GM19351 (cell line): ENCODE measurements around the gene DDT.
A peak's percentile ranks its signal among the peaks of the same experiment; 100 is the strongest.
"Not testable (repeated sequence)": the region's sequence is repeated elsewhere in the genome, so short reads cannot be mapped to it uniquely, and the experiment has no call there.

Experiments
- ATAC-seq: cut with Tn5 transposase; IDR thresholded peaks from one replicate; pipeline ENCODE4 v1.9.1; 2021; ENCODE audit warnings: mild to moderate bottlenecking, moderate library complexity; ENCODE audit not compliant: unreplicated experiment

The DDT gene

GRCh38 chr22:23974345-23974744 lies at the start of gene DDT:
DDT (minus strand) TSS chr22:23974441; CDS start chr22:23974414, 27 bp downstream.
- peak; percentile 90 for ATAC-seq

DNA sequence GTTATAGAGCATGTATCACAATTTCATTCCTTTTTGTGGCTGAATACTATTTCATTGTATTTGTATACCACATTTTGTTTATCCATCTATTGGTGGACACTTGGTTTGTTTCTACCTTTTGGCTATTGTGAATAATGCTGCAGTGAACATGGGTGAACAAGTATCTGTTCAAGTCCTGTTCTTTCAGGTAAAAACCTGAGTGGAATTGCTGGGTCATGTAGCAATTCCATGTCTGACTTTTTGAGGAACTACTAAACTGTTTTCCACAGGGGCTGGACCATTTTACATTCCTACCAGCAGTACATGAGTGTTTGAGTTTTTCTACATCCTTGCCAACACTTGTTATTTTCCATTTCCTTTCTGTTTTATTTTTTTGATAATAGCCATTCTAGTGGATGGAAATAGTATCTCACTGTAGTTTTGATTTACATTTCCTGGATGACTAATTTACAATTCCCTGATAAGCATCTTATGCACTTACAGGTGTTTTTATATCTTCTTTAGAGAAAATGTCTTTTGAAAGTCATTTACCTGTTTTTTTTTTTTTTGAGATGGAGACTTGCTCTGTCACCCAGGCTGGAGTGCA lies 49.1 kb upstream of the DDT start:
- no peak for ATAC-seq

- ATAC-seq: no peak
Measured at GRCh38 chr22:24021304-24021703, 47.1 kb upstream of the DDT start.

DNA sequence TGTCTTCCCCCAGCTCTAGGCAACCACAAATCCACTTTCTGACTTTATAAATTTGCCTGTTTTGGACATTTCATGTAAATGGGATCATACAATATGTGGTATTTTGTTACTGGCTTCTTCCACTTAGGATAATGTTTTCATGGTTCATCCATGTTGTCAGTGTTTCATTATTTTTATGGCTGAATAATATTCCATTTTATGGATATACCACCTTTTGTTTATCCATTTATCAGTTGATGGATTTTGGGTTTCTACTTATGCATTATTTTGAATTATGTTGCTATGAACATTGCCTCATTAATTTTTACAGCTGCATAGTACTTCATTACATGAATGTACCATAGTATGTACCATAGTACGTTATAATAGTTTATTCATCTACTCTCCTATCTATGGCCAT lies 41.9 kb upstream of the DDT start:
- ATAC-seq: no peak

DNA sequence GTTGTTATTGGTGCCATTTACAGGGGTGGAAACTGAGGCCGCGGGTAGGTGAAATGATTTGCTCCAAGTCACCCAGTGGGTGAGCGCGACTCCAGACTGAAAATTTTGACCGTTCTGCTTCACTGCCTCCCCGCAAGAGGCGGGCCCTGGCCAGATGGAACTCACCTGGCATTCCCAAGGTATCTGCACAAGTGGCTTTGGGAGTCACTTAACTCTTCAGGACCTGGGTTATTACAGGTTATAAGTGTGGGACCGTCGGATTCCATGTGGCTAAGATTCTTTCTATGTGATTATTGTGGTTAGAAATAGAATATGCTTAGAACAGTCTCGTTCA lies 37.5 kb upstream of the DDT start:
- peak; percentile 13 for ATAC-seq

DNA sequence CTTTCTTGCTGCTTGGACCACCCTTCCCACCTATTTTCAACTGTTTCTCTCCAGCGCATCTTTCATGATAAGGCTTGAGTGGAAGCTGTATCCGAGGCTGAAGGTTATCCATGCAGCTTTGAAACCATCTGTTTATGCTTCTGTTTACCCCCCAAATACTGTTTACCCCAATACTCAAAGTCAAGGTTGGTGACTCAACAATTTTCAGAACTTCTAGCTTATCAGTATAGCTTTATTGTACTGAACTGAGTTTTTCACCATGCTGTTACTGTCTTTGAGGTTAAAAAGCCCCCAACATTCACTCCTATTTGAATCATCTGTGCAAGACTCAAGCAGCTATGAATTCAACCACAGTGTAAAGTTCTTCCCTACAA lies 35.8 kb upstream of the DDT start:
- ATAC-seq: no peak

- no peak for ATAC-seq
Measured at GRCh38 chr22:24009227-24010017, 35.2 kb upstream of the DDT start.

GRCh38 chr22:24008381-24009226 lies 34.4 kb upstream of the DDT start:
- no peak for ATAC-seq

DNA sequence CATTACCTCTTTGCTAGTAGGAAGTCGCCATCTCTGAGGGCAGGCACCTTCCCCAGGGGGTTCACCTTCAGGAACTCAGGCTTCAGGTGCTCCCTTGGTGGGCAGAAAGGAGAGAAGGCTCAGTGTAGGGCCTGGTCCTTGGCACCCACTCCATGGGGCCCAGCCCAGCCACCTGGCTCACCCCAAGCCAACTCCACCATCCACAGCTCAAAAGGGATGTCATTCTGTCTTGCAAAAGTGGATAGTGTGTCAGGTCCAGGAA lies 33.7 kb upstream of the DDT start:
- no peak for ATAC-seq

DNA sequence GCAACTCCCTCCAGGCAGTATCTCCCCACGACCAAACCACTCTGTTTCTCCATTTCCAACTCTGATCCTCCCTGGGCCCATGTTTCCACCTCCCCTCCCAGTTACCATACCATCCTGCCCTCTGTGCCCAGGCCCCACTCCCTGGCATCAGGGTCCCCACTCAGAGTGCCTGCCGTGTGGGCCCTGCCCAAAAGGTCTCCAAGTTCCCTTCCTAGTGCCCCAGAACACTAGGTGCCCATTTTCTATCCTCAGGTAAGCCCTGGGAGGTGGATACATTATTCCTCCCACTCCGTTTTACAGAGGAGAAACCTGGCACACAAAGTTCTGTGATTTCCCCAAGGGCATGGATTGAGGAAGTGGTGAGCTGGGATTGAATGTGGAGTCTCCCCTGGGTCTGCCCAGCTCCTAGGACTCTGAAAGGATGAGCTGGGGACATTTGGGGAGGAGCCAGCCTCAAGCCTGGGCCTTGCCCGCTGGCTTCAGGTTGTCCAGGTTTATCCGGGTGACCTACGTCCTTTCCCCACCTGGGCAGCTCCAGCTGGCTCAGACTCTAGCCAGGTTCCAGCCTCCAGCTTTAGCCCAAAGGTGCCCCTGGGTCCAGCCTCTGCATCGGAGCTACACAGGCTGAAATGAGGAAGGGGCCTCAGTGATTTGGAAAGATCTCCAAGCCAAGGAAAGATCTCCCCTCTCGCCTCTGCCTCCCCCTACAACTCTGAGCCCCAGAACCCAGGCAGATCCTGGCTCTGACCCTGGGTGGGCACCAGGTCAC lies 33.2 kb upstream of the DDT start:
- no peak for ATAC-seq

DNA sequence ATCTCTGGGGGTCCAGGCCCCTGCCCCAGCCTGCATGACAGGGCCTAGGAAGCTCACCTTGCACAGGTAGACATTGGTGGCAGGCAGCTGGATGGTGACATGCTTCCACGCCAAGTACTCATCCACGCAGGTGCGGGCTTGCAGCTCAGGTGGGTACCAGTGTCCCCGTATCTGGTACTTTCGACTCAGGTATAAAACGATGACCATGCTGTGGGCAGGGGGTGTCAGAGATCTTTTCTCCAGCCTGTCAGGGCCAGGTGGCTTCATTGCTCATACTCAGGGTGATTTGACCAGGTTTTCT lies 32.6 kb upstream of the DDT start:
- ATAC-seq: no peak

DNA sequence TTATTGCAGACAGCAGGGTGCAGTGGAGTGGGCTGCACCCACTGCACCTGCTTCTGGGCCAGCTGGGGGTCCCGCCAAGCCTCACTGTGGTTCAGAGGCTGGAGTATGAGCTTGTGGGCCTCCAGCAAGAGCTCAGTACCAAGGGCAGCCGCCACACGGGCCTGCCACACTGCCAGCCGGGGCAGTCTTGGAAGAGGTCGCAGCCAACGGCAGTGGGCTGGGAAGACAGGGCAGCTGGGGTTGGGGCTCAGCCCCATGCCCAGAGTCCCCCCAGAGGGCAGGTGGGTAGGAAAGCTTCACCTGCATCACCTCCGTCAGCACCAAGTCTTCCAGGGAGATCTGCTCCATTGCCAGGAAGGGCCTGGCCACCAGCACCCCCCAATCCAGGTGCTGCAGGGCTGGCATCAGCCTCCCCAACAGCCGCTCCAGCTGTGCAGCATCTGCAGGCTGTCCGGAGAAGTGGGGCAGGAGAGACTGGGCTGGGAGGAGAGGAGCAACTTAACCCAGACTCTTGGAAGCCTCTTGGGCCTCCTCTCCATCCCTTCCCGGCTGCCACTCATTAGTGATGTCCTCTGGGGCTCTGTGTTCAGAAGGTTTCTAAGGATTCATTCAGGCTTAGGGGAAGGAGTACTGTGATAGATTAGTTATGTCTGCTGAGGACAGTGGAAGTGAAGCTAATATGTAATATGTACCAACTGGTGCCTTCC lies 32.1 kb upstream of the DDT start:
- no peak for ATAC-seq

DNA sequence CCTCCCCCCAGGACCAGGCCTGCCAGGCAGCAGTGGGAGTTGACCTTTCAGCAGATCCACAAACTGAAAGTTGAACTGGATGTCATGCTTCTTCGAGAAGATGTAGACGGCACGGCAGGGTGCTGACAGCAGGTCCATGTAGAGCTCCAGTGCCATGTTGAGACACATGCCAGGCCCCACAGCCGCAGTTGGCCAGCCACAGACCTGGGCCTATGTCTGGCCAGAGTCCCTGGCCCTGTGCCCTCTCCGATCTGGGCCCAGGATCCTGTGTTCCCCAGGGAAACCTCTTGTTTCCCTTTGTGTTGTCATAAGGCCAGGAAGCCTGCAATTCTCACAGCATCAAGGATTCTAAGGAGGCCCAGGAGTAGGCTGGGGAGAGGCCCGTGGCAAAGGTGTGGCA lies 31.0 kb upstream of the DDT start, which contains the start of gene GSTT4:
TSS of gene GSTT4 (minus strand) at position 253 of the 400 bp plus-strand sequence. CDS start at position 156, 97 bp downstream.
- no peak for ATAC-seq

DNA sequence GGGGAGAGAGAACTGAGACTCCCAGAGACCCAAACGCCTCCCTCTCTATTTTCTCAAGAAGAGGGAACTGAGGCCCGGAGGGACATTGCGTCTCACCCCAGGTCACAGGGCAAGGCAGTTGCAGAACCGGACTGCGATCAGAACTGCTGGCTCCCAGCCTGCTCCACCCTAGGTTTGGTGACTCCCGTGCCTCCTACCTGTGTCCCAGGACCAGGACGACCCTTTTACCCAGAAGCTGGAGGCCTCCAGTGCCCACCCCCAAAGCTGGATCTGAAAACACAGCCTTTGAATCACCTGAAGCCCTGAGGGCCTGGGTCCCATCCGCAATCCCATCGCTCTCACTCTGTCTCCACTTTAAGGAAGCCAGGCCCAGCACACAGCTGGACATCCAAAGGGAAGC lies 29.6 kb upstream of the DDT start:
- no peak for ATAC-seq

DNA sequence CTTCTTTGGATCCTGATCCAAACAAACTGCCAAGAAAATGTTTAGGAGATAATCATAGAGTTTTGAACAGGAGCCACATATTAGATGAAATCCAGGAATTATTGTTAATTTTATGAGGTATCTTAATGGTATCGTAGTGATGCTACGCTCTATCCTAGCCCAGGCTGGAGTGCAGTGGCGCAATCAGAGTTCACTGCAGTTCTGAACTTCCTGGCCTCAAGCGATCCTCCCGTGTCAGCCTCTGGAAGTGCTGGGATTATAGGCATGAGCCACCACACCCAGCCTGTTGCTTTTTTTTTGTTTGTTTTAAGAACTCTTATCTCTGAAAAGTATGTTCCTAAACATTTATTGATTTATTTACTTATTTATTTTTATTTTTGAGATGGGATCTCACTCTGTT lies 28.6 kb upstream of the DDT start:
- ATAC-seq: no peak

DNA sequence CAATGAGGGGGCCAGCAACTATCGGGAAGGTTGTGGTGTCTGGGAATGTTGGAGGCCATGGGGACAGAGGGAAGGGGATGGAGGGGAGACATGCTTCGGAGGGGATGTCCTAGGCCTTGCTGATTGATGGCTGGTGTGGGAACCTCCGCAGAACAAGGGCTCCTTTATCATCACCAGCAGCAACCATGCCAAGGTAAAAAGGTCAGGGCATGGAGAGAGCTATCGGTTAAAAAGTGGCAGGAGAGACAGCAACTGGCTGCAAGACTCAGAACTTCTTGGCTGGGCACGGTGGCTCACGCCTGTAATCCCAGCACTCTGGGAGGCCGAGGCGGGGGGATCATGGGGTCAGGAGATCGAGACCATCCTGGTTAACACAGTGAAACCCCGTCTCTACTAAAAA lies 28.0 kb upstream of the DDT start:
- no peak for ATAC-seq

DNA sequence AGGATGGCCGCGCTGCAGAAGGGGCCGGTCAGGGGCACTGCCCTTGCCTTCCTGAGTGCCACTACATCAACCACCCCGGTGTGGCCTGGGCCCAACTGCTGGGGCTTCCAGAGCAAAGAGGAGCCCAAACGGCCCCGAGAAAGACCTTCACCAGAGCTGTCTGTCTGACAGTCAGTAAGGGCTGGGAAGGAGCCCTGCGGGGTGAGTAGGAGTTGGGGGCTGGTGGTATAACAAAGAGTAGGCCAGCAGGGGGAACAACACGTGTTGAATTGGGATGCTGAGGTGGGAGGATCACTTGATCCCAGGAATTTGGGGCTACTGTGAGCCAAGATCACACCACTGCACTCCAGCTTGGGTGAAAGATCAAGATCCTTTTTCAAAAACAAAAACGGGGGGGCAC lies 27.1 kb upstream of the DDT start:
- no peak for ATAC-seq

DNA sequence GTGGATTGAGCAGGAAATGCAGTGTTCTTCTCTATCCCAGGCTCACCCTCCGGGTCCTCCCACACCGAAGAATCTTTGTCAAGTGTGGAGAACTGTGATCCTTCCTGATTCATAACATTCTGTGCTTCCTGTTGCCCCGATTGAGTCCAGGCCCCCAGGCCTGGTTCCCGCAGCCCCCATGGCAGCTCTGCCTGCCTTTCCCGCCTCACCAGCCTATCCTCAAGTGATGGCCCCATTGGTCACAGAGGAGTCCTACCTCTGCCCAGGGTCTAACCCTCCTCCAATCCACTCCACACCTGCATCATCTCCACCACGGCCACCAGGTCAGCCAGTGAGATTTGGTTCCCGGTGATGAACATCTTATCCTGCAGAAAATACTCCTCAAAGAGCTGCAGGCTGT lies 25.5 kb upstream of the DDT start:
- not testable (repeated sequence) for ATAC-seq

GRCh38 chr22:23997092-23997491 lies 22.9 kb upstream of the DDT start:
- ATAC-seq: no peak

- not testable (repeated sequence) for ATAC-seq
Measured at GRCh38 chr22:23993581-23994177, 19.4 kb upstream of the DDT start.

DNA sequence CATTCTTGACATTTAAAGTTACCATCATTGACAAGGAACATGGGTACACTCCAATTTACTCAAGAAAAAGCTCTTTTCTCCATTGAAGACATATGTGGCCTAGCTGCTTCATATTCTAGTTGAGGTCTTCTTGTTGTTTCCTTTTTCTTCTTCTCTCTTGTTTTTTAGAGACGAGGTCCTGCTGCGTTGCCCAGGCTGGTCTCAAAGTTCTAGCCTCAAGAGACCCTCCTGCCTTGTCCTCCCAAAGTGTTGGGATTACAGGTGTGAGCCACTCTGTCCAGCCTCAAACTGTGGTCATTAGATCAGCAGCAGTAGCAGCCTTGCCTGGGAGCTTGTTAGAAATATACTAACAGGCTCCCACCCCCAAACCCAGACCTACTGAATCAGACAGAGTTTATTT lies 18.8 kb upstream of the DDT start:
- ATAC-seq: not testable (repeated sequence)
